Chondrocyte (in vitro differentiated cells): ENCODE results near the gene XBP1. TPM values are rescaled to one million over a fixed set of nuclear protein-coding genes. Genes with fewer than 3 reads are reported as not detected.
A peak's percentile ranks its signal among the peaks of the same experiment; 100 is the strongest.
"Not testable (repeated sequence)": the region's sequence is repeated elsewhere in the genome, so short reads cannot be mapped to it uniquely, and the experiment has no call there.

ENCODE experiments used
- DNase-seq: peaks from one replicate; pipeline ENCODE4 v3.0.0; 2021; ENCODE audit warnings: mixed read lengths, low spot score
- H3K27ac Mint-ChIP-seq: one replicate; pipeline ENCODE4 v1.8.0; 2021; ENCODE audit warnings: mild to moderate bottlenecking, moderate library complexity, mixed read lengths; ENCODE audit not compliant: unreplicated experiment
- H3K27me3 Mint-ChIP-seq: 2 replicates; pipeline ENCODE4 v1.8.0; 2021; ENCODE audit warnings: low read depth, mixed read lengths
- H3K36me3 Mint-ChIP-seq: 2 replicates; pipeline ENCODE4 v1.8.0; 2021; ENCODE audit warnings: low read depth, mixed read lengths
- H3K4me1 Mint-ChIP-seq: 2 replicates; pipeline ENCODE4 v1.8.0; 2021; ENCODE audit warnings: low read depth, mild to moderate bottlenecking, mixed read lengths
- H3K4me3 Mint-ChIP-seq: one replicate; pipeline ENCODE4 v1.8.0; 2021; ENCODE audit warnings: mild to moderate bottlenecking, moderate library complexity, mixed read lengths; ENCODE audit not compliant: unreplicated experiment
- H3K9me3 Mint-ChIP-seq: 2 replicates; pipeline ENCODE4 v1.8.0; 2021; ENCODE audit warnings: low read depth, mixed read lengths
- CTCF ChIP-seq: fragments of 200-600 bp; sonication (generic); IDR thresholded peaks from 2 replicates; pipeline ENCODE4 v1.5.0; 2021; ENCODE audit warnings: antibody characterized with exemption, mild to moderate bottlenecking, moderate library complexity
- total RNA-seq: library from RNA; stranded (reverse); gene quantifications from 3 replicates; pipeline ENCODE4 v1.2.1, GENCODE V29; 2021

XBP1 gene
- total RNA-seq, 1 donor from 2014 or later, result 199 TPM

GRCh38 chr22:28761449-28761755 lies 39.0 kb downstream of the XBP1 start:
- H3K4me1 Mint-ChIP-seq, result no peaks in the 10 kb centered on the region
- H3K27me3 Mint-ChIP-seq, result no peaks in the 10 kb centered on the region
- no peak for DNase-seq
- no peaks in the 10 kb centered on the region for H3K36me3 Mint-ChIP-seq
- H3K27ac Mint-ChIP-seq, result no peak overlapping the region
- no peaks in the 10 kb centered on the region for H3K9me3 Mint-ChIP-seq
- no peak overlapping the region for H3K4me3 Mint-ChIP-seq
- no peak for TF ChIP-seq CTCF

GRCh38 chr22:28759861-28760560 lies 40.4 kb downstream of the XBP1 start:
- Mint-ChIP-seq H3K36me3 (no peaks in the 10 kb centered on the region), H3K4me3 (no peak overlapping the region), H3K9me3 (no peaks in the 10 kb centered on the region), H3K27ac (no peak overlapping the region), H3K4me1 (no peaks in the 10 kb centered on the region), H3K27me3 (no peaks in the 10 kb centered on the region)
- TF ChIP-seq CTCF, result no peak
- no peak for DNase-seq

GRCh38 chr22:28754512-28754911 lies 45.9 kb downstream of the XBP1 start:
- not testable (repeated sequence) for H3K9me3 Mint-ChIP-seq, H3K36me3 Mint-ChIP-seq, H3K27me3 Mint-ChIP-seq, H3K27ac Mint-ChIP-seq, H3K4me3 Mint-ChIP-seq
- H3K4me1 Mint-ChIP-seq, result peaks cover 15% of the 10 kb centered on the region
- DNase-seq, result peak; percentile 1

- Mint-ChIP-seq H3K36me3 (peaks cover 9% of the 10 kb centered on the region), H3K27ac (peak overlapping the region; percentile 86)
- no peak for DNase-seq
Measured at GRCh38 chr22:28750471-28750881, 49.9 kb downstream of the XBP1 start.

More at GRCh38 chr22:28750471-28750881, 49.9 kb downstream of the XBP1 start:
- no peaks in the 10 kb centered on the region for H3K9me3 Mint-ChIP-seq
- H3K27me3 Mint-ChIP-seq, result no peaks in the 10 kb centered on the region
- peak overlapping the region; percentile 1 for H3K4me3 Mint-ChIP-seq
- peaks cover 18% of the 10 kb centered on the region for H3K4me1 Mint-ChIP-seq
- TF ChIP-seq CTCF, result no peak

Other genes with a start within 250 kb of the XBP1 start
- gene TTC28, start 120.7 kb downstream of the XBP1 start, total RNA-seq, result 36.7 to 52.2 TPM (median 38.3 TPM) in 3 replicates
- 5.5 to 12.2 TPM (median 8.3 TPM) in 3 replicates for gene CHEK2, start 58.7 kb downstream of the XBP1 start, total RNA-seq
- 9.8 to 11.6 TPM (median 11.0 TPM) in 3 replicates for gene HSCB, start 58.5 kb downstream of the XBP1 start, total RNA-seq
- gene CCDC117, start 27.9 kb downstream of the XBP1 start, total RNA-seq, result 19.5 to 23.4 TPM (median 21.0 TPM) in 3 replicates
- gene ZNRF3, start 83.0 kb upstream of the XBP1 start, total RNA-seq, result 6.7 to 7.7 TPM (median 6.7 TPM) in 3 replicates